Stimulated activated CD4-positive, alpha-beta T cell treated with anti-CD3 and anti-CD28 coated beads, TNF-alpha, amount 100 ng/mL, for 48 hours (primary cell): ENCODE results near the gene NLGN4Y.
"Not testable (repeated sequence)": the region's sequence is repeated elsewhere in the genome, so short reads cannot be mapped to it uniquely, and the experiment has no call there.

Source experiments
- DNase-seq, 3 donors: peaks; one replicate each; pipeline ENCODE4 v3.0.0-alpha.2; 2020; ENCODE audit warnings: low read depth in 3 of 3

Gene NLGN4Y

DNA sequence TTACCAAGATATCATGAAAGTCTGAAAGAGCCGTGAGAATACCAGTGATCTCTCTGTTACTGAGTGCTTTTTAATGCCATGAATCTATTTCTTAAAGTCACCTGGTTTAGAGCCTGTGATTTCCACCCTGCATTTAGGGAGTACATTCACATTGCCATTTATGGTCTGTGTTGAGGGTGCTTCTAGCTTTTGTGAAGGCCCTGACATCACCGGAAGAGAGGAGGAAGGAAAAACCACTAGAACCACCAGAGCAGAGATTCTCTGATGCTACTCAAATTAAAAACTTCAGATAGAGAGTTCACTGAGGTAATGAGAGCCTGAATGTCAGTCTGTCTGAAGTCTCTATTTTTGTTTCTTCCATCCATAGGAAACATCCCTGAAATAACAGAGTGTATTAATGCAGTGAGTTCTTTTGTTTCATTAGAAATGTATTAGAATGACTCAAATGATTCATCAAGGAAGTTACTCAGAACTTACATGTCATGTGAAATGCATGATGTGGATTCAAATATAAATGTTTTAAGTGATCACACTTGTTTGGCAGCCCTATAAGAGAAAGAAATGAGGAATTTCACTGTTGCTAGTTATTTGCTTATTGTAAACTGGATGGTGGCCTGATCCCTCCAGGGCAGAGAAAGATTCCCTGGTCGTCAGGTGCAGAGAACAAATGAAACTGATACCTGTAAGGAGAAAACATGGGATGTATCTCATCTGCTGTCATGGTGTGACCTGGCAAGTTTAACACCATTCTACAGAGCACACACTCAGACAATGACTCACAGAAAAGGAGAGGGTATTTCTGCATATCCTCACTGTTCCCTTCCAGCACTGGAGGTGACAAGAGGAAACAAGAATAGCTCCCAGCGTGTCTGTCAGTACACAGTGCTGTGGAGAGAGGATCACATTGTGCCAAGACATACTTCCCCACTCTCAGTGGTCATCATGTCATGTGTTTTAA, 310.1 kb downstream of the NLGN4Y start:
- no peak for DNase-seq

DNA sequence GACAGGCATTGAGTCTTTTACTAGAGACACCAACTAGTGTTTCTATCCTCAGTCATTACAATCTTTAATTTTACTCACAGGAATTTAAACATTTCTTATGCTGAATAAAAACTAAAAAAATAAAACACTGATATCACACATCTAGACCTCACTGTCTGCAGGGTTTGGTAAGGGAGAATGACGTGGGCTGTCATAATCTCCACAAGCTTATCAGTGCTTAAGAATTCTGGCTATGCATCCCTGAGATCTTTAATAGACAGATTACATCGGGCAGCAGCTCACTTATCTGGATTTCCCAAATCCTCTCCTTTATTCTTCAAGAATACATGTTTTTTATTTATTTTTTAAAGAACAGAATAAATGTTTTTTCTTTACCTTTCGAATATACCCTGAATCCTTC, 313.1 kb downstream of the NLGN4Y start:
- DNase-seq = no peak

DNA sequence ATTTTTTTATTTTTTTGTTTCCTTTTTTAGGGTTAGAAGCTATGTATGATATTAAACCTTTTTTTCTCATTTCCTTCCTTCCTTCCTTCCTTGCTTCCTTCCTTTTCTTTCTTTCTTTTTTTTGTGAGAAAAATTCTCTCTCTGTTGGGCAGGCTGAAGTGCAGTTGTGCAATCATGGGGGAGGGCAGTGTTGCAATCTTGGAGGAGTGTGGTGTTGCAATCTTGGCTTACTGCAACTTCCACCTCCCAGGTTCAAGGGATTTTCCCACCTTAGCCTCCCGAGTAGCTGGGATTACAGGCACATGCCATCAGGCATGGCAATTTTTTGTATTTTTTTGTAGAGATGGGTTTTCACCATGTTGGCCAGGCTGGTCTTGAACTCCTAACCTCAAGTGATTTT, 326.4 kb downstream of the NLGN4Y start:
- DNase-seq = no peak

DNA sequence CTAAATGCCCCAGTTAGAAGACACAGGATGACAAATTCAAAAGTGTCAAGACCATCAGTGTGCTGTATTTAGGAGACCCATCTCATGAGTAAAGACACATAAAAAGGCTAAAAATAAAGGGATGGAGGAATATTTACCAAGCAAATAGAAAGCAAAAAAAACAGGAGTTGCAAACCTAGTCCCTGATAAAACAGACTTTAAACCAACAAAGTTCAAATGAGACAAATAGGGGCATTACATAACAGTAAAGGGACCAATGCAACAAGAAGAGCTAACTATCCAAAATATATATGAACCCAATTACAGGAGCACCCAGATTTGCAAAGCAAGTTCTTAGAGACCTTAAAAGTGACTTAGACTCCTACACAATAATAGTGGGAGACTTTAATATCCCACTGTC, 336.1 kb downstream of the NLGN4Y start:
- DNase-seq = no peak

DNA sequence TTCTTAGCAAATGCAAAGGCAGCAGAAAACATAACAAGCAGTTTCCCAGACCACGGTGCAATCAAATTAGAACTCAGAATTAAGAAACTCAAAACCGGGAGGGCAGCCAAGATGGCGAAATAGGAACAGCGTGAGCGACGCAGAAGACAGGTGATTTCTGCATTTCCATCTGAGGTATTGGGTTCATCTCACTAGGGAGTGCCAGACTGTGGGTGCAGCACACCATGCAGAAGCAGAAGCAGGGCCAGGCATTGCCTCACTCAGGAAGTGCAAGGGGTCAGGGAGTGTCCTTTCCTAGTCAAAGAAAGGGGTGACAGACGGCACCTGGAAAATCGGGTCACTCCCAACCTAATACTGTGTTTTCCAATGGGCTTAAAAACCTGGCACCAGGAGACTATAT, 336.7 kb downstream of the NLGN4Y start:
- DNase-seq = not testable (repeated sequence)

DNA sequence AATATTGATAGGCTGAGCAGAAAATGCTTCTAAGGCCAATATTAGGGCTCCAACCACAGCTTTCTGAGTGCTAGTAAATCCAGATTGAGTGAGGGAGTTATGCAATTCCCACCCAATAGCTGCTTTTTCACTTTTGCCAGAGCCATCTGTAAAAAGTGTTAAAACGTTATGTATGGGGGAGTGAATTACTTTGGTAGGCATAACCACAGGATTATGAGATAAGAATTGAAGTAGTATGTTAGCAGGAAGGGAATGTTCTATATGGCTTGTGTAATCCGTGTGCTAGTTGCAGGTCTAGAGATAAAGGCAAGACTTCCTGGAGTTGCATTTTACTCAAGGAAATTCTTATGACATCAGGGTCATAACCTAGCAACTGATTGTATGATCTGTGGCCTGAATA, 347.6 kb downstream of the NLGN4Y start:
- no peak for DNase-seq
